ENCODE data around the gene HBD. TPM values are rescaled to one million over a fixed set of nuclear protein-coding genes. Genes with fewer than 3 reads are reported as not detected.
"Not testable (repeated sequence)": the region's sequence is repeated elsewhere in the genome, so short reads cannot be mapped to it uniquely, and the experiment has no call there.

HBD gene
- total and polyA plus RNA-seq, 12 donors = 0.41 to 5.3 (median 0.73) TPM; not detected in 8

GRCh38 chr11:5252919-5253265, 18.6 kb upstream of the HBD start:
- ATAC-seq (no peak), DNase-seq (no peak)
- no peaks in the 10 kb centered on the region for H3K4me1 ChIP-seq
- no peak overlapping the region for H3K27ac ChIP-seq
- TF ChIP-seq CTCF (IDR thresholded peaks at IDR 0.05) = no peak
- H3K4me3 ChIP-seq = no peak overlapping the region
- H3K27me3 ChIP-seq = peaks cover 0 to 10% (median 0%) of the 10 kb centered on the region in 7 donors
- intact Hi-C loops (cut with DNase I) = no loop called here
- WGBS, 2 donors = 70% methylated on average over 1 of the region's 1 CpG
- H3K36me3 ChIP-seq = no peaks in the 10 kb centered on the region
- no peaks in the 10 kb centered on the region for H3K9me3 ChIP-seq

- H3K36me3 ChIP-seq = no peaks in the 10 kb centered on the region
- TF ChIP-seq CTCF (IDR thresholded peaks at IDR 0.05) = no peak
- ATAC-seq = no peak
- intact Hi-C loops (cut with DNase I) = no loop called here
- WGBS, 2 donors = 71 to 77% methylated on average over 9 of the region's 9 CpGs
- H3K4me3 ChIP-seq = no peak overlapping the region
- H3K27me3 ChIP-seq = peaks cover 0 to 10% (median 0%) of the 10 kb centered on the region in 7 donors
- no peaks in the 10 kb centered on the region for H3K4me1 ChIP-seq
- no peak overlapping the region for H3K27ac ChIP-seq
- H3K9me3 ChIP-seq = no peaks in the 10 kb centered on the region
- DNase-seq = no peak
These were observed 18.1 kb upstream of the HBD start for GRCh38 chr11:5252192-5252918.

- Histone ChIP-seq H3K36me3 (no peaks in the 10 kb centered on the region), H3K4me1 (no peaks in the 10 kb centered on the region), H3K9me3 (no peaks in the 10 kb centered on the region), H3K27me3 (peaks cover 0 to 10% (median 0%) of the 10 kb centered on the region in 7 donors), H3K4me3 (no peak overlapping the region), H3K27ac (no peak overlapping the region)
- no peak for DNase-seq
- intact Hi-C loops (cut with DNase I) = no loop called here
- 63 to 70% methylated on average over 2 of the region's 2 CpGs for WGBS, 2 donors
- TF ChIP-seq CTCF (IDR thresholded peaks at IDR 0.05) = no peak
- ATAC-seq = no peak
These were observed 17.5 kb upstream of the HBD start for GRCh38 chr11:5251746-5252145.

- peaks cover 0 to 10% (median 0%) of the 10 kb centered on the region in 7 donors for H3K27me3 ChIP-seq
- intact Hi-C loops (cut with DNase I) = no loop called here
These were observed 16.4 kb upstream of the HBD start for GRCh38 chr11:5250543-5251204.

GRCh38 chr11:5249807-5250396, 15.6 kb upstream of the HBD start, which contains the start of gene HBG1:
Gene HBG1 (minus strand): TSS chr11:5249857. CDS start chr11:5249804, 53 bp downstream.
- H3K27me3 ChIP-seq; H3K36me3 ChIP-seq; H3K4me1 ChIP-seq; intact Hi-C loops (cut with DNase I); H3K4me3 ChIP-seq; DNase-seq; H3K9me3 ChIP-seq; H3K27ac ChIP-seq; ATAC-seq: not testable (repeated sequence)
- 70% methylated on average over 3 of the region's 9 CpGs for WGBS, 2 donors

More at GRCh38 chr11:5250543-5251204, 16.4 kb upstream of the HBD start:
- no peak overlapping the region for H3K27ac ChIP-seq
- no peak for TF ChIP-seq CTCF (IDR thresholded peaks at IDR 0.05)
- DNase-seq = no peak
- no peaks in the 10 kb centered on the region for H3K4me1 ChIP-seq
- ATAC-seq = no peak
- H3K9me3 ChIP-seq = no peaks in the 10 kb centered on the region
- WGBS, 2 donors = 85 to 88% methylated on average over 4 of the region's 4 CpGs
- H3K36me3 ChIP-seq = no peaks in the 10 kb centered on the region
- no peak overlapping the region for H3K4me3 ChIP-seq

- H3K27me3 ChIP-seq; intact Hi-C loops (cut with DNase I); H3K4me1 ChIP-seq; H3K4me3 ChIP-seq; H3K36me3 ChIP-seq; ATAC-seq; DNase-seq; H3K27ac ChIP-seq; H3K9me3 ChIP-seq: not testable (repeated sequence)
- 23 to 89% methylated on average over 7 of the region's 7 CpGs for WGBS, 2 donors
These were observed 14.2 kb upstream of the HBD start for GRCh38 chr11:5248498-5248897.
